Globus pallidus (tissue), 1 donor: Measurements from ENCODE around the gene PRSS56.
"Not testable (repeated sequence)": the region's sequence is repeated elsewhere in the genome, so short reads cannot be mapped to it uniquely, and the experiment has no call there.

Experiments used
- DNase-seq: peaks from one replicate; pipeline ENCODE4 v3.0.0-alpha.2; 2015; ENCODE audit warnings: low spot score

The PRSS56 gene

DNA sequence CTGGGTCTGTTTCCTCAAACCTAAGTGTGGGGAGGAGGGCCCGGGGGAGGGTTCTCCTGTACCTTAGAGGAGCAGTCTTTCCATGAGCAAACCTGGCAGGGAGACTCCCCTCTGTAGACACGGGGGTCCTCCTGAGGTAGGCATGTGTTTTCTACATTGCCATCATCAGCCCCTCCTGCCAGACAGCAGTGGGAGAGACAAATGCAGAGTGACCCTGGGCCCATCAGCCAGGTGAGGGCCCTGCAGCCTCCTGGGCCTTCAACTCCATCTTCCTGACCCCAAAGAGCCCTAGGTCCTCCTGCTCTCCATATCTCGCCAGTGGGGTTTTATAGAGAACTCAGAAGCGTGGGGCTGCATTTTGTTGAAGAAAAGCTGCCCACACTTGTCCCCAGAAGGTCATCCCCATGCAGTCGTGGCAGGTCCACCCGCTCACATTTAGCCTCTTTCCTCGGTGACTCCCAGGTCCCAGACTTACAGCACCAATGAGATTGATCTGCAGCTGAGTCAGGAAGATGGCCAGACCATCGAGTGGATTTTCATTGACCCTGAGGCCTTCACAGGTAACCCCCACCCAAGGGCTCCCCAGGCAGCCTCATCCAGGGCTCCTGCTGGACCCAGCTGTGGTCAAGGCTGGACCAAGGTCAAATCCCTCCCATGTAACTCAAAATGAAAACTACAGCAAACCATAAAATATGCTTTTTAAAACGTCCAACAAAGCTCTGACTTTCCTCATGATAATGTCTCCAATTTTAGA, 21.9 kb downstream of the PRSS56 start:
- no peak for DNase-seq

DNA sequence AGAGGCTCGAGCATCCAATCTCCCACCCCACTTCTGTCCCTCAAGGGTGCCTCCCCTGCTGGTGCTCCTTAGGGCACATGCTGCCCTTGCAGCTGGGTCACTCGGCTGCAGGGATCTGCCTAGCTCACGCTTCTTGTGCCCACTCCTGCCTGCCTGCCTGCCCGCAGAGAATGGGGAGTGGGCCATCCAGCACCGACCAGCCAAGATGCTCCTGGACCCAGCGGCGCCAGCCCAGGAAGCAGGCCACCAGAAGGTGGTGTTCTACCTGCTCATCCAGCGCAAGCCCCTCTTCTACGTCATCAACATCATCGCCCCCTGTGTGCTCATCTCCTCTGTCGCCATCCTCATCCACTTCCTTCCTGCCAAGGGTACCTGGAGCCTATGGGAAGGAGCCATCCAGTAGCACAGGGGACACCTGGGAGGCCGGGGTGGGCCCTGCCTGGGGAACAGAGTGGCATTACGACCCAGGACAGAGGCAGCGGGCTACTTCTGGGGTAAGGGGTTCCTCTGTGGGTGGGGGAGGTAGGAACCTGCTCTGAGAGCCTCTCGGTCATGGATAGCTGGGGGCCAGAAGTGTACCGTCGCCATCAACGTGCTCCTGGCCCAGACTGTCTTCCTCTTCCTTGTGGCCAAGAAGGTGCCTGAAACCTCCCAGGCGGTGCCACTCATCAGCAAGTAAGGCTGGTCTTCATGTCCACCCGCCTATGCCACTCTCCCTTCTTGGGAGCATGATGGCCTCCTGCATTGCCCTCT, 22.7 kb downstream of the PRSS56 start:
- DNase-seq = no peak

GRCh38 chr2:232543491-232543890, 23.3 kb downstream of the PRSS56 start:
- DNase-seq = no peak

DNA sequence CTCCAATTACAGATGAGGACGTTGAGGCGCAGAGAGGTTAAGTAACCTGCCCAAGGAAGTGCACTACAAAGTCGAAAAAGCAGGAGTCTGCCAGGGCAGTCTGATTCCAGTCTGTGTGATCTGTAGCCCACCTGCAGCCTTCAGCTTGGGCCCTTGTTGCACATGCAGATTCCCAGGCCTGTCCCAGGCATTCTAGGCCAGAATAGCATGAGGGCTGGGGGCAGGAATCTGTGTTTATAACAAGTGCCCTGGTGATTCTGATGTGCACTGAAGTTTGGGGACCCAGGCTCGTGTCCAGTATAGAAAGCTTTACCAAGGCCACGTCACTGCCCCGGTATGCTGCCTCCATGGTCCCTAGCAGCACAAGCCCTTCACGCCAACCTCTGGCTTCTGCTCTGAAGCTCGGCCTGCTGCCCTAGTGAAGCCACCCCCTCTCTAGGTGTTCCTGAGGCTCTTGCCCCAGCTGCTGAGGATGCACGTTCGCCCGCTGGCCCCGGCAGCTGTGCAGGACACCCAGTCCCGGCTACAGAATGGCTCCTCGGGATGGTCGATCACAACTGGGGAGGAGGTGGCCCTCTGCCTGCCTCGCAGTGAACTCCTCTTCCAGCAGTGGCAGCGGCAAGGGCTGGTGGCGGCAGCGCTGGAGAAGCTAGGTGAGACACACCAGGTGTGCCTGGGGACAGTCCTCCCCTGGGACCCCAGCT, 23.9 kb downstream of the PRSS56 start:
- DNase-seq = no peak

- no peak for DNase-seq
Measured at GRCh38 chr2:232544674-232545073, 24.5 kb downstream of the PRSS56 start.

DNA sequence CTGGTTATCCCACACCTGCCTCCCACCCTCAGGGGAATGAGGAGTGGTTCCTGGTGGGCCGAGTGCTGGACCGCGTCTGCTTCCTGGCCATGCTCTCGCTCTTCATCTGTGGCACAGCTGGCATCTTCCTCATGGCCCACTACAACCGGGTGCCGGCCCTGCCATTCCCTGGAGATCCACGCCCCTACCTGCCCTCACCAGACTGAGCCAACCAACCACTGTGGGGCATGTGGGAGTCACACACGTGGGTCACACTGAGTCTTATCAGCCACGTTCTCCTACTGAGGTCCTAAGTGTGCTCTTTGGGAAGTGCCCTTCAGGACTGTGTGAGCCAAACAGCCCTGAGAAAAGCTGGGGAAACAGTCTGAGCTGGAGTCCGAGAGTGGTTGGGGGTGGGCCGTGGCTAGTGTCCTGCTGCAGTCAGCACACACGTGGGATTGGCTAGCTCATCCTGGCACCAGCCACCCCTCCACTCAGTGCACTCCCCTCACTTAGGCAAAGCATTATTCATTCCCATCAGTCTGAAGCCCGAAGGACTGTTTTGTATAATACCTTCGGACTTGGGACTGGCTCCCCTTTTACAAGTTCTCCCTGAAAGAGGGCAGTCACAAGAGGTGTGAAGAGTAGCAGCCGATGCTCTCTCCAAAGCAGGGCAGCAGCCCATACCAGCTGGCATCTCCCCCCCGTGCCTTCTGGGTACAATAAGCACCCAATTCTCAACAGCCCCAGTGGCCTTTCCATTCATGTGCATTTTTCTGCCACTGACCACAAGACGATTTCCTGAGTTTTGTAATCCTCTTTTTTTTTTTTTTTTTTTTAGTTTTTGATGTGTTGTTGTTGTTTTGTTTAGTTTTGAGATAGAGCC, 25.6 kb downstream of the PRSS56 start:
- no peak for DNase-seq

DNA sequence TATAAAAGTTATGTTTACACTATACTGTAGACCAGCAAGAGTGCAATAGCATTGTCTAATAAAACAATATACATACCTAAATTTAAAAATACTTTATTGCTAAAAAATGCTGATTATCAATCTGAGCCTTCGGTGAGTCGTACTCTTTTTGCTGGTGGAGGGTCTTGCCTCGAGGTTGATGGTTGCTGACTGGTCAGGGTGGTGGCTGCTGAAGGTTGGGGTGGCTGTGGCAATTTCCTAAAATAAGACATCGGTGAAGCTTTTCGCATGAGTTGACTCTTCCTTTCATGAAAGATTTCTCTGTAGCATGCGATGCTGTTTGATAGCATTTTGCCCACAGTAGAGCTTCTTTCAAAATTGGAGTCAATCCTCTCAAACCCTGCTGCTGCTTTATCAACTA, 27.8 kb downstream of the PRSS56 start:
- no peak for DNase-seq

GRCh38 chr2:232549655-232550353, 29.6 kb downstream of the PRSS56 start:
- no peak for DNase-seq

GRCh38 chr2:232550354-232551249, 30.4 kb downstream of the PRSS56 start, which contains the start of the genes EIF4E2 and TIGD1:
Gene EIF4E2, plus strand, starts transcription at chr2:232550689. Its CDS starts 36 bp downstream, at chr2:232550725.
Gene TIGD1, minus strand, starts transcription at chr2:232550557. Its CDS starts 675 bp downstream, at chr2:232549882.
- DNase-seq = peak; percentile 94

GRCh38 chr2:232551250-232551638, 31.1 kb downstream of the PRSS56 start:
- no peak for DNase-seq

GRCh38 chr2:232551776-232552175, 31.6 kb downstream of the PRSS56 start:
- no peak for DNase-seq

GRCh38 chr2:232556426-232556825, 36.2 kb downstream of the PRSS56 start:
- DNase-seq = no peak

DNA sequence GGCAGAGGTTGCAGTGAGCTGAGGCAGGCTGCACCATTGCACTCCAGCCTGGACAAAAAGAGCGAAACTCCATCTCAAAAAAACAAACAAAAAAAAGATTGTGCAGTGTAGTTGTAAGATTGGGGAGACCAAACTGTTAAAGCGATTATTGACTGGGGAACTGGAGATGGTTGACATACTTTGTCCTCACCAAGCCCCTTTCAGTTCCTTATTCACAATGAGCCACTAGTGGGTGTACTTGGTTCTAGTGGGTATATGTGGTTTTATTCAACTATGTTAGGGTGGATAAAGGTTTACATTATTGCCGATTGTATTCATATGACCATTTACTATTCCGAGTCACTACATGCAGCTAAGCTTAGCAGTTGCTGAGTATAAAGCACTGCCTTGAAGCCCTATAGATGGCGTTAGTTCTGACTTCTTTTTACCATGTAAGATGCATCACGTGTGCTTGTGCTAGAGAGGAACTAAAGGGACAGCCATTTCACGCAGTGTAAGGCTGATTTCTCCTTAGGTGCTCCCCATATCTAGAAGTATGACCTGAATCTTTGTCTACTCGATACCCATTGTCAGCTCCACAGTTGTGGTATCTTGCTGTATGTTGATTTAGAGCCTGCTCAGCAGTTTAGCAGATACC, 42.4 kb downstream of the PRSS56 start:
- DNase-seq = no peak

DNA sequence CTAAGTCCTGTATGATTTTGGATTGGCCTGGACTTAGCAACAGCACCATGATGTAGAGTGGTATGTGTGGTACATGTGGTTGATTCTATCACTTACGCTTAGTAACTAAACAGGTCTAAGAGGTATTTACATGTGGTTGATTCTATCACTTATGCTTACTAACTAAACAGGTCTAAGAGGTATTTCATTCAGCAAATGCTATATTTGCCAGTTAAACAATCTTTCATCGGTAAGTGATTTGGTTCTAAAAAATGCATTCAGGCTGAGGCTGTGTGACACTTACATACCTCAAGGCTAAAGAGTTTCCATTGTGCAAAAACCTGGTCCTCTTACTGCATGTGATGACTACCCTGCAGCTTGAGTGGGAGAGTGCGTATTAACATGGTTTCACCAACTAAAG, 43.4 kb downstream of the PRSS56 start:
- no peak for DNase-seq

- DNase-seq = no peak
Measured at GRCh38 chr2:232567721-232568120, 47.5 kb downstream of the PRSS56 start.

GRCh38 chr2:232568161-232568560, 48.0 kb downstream of the PRSS56 start:
- no peak for DNase-seq

GRCh38 chr2:232569541-232569940, 49.4 kb downstream of the PRSS56 start:
- no peak for DNase-seq

DNA sequence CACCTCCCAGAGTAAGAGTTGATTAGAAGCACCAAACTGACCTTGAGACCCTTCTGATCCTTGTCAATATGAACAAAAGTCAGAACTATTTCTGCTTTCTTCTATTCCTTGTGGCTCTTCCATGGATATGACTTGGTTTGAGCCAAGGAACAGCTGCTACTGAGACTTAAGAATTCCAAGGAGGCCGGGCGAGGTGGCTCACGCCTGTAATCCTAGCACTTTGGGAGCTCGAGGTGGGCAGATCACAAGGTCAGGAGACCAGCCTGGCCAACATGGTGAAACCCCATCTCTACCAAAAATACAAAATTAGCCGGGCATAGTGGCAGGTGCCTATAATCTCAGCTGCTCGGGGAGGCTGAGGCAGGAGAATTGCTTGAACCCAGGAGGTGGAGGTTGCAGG, 50.3 kb downstream of the PRSS56 start:
- not testable (repeated sequence) for DNase-seq

DNA sequence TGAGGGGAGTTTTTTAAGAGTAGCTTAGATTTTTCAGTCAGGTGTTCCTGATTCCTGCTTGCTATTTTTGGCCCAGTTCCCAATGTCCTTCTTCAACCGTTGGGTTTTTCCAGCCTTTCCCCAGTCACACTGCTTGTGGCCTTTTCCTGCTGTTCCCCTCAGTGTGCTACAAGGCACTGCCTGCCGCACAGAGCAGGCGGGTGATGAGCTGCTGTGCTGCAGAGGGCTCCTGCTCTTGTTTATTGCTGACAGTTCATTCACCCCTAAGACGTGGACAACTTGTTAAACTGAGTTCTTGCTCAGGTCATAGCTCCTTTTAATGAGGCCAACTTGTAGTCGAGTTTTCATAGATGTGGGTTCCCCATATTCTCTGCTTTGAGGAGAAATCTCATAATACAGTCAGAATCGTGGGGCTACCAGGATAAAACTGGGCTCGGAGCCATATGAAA, 50.9 kb downstream of the PRSS56 start:
- peak; percentile 43 for DNase-seq
